Measurements from ENCODE around the gene CC2D1B. TPM values are rescaled to one million over a fixed set of nuclear protein-coding genes. Genes with fewer than 3 reads are reported as not detected.
A peak's percentile ranks its signal among the peaks of the same experiment; 100 is the strongest.
"Not testable (repeated sequence)": the region's sequence is repeated elsewhere in the genome, so short reads cannot be mapped to it uniquely, and the experiment has no call there.

Gene CC2D1B
- total RNA-seq, 1 experiment from 2014 or later = 34.7 TPM

DNA sequence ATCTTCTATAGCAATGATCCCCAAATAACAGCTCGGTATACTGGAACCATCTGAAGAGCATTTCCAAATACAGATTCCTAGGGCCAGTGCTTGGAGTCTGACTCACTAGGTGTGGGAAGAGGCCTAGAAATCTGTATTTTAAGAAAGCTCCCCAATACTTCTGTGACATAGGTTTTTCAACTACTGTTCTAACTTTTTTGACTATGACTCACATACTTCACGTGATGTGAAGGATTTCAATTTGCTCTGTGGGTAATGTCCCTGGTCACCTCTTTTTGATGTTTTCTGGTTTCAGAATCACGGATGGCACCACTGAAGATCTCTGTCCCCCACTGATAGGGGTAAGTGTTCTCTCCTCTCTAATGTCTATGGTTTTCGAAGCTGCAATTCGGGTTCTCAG, 27.2 kb upstream of the CC2D1B start:
- TF ChIP-seq, protein P1, sequence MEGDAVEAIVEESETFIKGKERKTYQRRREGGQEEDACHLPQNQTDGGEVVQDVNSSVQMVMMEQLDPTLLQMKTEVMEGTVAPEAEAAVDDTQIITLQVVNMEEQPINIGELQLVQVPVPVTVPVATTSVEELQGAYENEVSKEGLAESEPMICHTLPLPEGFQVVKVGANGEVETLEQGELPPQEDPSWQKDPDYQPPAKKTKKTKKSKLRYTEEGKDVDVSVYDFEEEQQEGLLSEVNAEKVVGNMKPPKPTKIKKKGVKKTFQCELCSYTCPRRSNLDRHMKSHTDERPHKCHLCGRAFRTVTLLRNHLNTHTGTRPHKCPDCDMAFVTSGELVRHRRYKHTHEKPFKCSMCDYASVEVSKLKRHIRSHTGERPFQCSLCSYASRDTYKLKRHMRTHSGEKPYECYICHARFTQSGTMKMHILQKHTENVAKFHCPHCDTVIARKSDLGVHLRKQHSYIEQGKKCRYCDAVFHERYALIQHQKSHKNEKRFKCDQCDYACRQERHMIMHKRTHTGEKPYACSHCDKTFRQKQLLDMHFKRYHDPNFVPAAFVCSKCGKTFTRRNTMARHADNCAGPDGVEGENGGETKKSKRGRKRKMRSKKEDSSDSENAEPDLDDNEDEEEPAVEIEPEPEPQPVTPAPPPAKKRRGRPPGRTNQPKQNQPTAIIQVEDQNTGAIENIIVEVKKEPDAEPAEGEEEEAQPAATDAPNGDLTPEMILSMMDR (conservative IDR thresholded peaks at IDR 0.05; ENCODE audit: low read depth, low read length) = no peak
- TF ChIP-seq EZH2 (IDR thresholded peaks at IDR 0.05; ENCODE audit: borderline replicate concordance, low read depth, low read length, poor library complexity, severe bottlenecking) = no peak
- ChIA-PET CTCF (no interaction called here), POLR2A (ENCODE audit: low non-redundant PET) (no interaction called here)
- DNase-seq (ENCODE audit: low spot score) = no peak
- intact Hi-C loops (cut with micrococcal nuclease; ENCODE audit: unreplicated experiment) = no loop called here
- no TSS peak for BruUV-seq (replicated peaks)
- Histone ChIP-seq H3K9me3 (ENCODE audit: low read depth, low read length, poor library complexity, severe bottlenecking) (no peaks in the 10 kb centered on the region), H3K27ac (ENCODE audit: low read depth, low read length, poor library complexity, severe bottlenecking) (no peak overlapping the region), H3K36me3 (ENCODE audit: insufficient read depth, low read length, poor library complexity, severe bottlenecking) (peaks cover 78% of the 10 kb centered on the region), H3K4me1 (ENCODE audit: insufficient read depth, low read length, poor library complexity, severe bottlenecking) (no peaks in the 10 kb centered on the region), H3K27me3 (replicated peaks; ENCODE audit: insufficient read depth, low read depth, low read length, poor library complexity) (no peaks in the 10 kb centered on the region), H3K4me3 (ENCODE audit: low read depth, low read length, poor library complexity, severe bottlenecking) (no peak overlapping the region)

DNA sequence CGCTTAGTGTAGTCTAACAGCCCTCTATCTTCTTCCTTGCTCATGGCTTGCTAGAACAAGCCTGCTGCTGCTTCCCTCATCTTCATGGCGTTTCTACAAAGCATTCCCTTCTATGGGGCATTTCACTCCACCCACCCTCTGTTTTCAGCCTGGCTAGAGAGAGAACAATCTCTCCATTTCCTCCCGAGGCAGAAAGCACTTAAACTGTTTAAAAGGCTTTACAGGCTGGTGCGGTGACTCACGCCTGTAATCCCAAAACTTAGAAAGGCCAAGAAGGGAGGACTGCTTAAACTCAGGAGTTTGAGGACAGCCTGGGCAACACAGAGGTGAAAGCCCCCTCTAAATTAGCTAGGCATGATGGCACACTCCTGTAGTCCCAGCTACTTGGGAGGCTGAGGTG, 20.5 kb upstream of the CC2D1B start:
- DNase-seq (ENCODE audit: low spot score) = peak; percentile 28
- no peak overlapping the region for H3K4me3 ChIP-seq (ENCODE audit: low read depth, low read length, poor library complexity, severe bottlenecking)
- TF ChIP-seq, protein P1 (conservative IDR thresholded peaks at IDR 0.05; ENCODE audit: low read depth, low read length) = no peak
- no peak for TF ChIP-seq EZH2 (IDR thresholded peaks at IDR 0.05; ENCODE audit: borderline replicate concordance, low read depth, low read length, poor library complexity, severe bottlenecking)
- intact Hi-C loops (cut with micrococcal nuclease; ENCODE audit: unreplicated experiment) = no loop called here
- H3K27ac ChIP-seq (ENCODE audit: low read depth, low read length, poor library complexity, severe bottlenecking) = no peak overlapping the region
- no peaks in the 10 kb centered on the region for H3K27me3 ChIP-seq (replicated peaks; ENCODE audit: insufficient read depth, low read depth, low read length, poor library complexity)
- CTCF ChIA-PET = no interaction called here
- no peaks in the 10 kb centered on the region for H3K4me1 ChIP-seq (ENCODE audit: insufficient read depth, low read length, poor library complexity, severe bottlenecking)
- H3K9me3 ChIP-seq (ENCODE audit: low read depth, low read length, poor library complexity, severe bottlenecking) = no peaks in the 10 kb centered on the region
- H3K36me3 ChIP-seq (ENCODE audit: insufficient read depth, low read length, poor library complexity, severe bottlenecking) = peaks cover 79% of the 10 kb centered on the region
- POLR2A ChIA-PET (ENCODE audit: low non-redundant PET) = no interaction called here
- no TSS peak for BruUV-seq (replicated peaks)

DNA sequence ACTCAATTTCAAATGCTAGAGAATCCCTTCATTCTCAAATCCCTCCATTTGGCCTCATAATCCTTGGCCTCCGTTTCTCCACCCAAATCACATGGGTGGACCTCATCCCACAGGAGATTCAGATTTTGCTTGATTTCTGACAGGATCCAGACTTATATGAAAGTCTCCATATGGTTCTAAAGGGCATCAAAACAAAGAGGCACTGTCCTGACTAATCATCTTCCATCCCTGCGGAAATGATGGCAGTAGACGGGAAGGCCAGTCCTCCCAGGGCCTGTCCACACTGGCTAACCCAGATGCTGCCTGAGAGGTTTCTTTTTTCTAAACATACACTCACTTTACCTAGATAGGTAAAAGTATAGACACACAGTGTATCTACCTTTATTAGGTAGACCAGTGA, 19.4 kb upstream of the CC2D1B start:
- ChIA-PET CTCF (no interaction called here), POLR2A (ENCODE audit: low non-redundant PET) (no interaction called here)
- Histone ChIP-seq H3K27ac (ENCODE audit: low read depth, low read length, poor library complexity, severe bottlenecking) (no peak overlapping the region), H3K36me3 (ENCODE audit: insufficient read depth, low read length, poor library complexity, severe bottlenecking) (peaks cover 87% of the 10 kb centered on the region), H3K27me3 (replicated peaks; ENCODE audit: insufficient read depth, low read depth, low read length, poor library complexity) (no peaks in the 10 kb centered on the region), H3K4me1 (ENCODE audit: insufficient read depth, low read length, poor library complexity, severe bottlenecking) (no peaks in the 10 kb centered on the region), H3K4me3 (ENCODE audit: low read depth, low read length, poor library complexity, severe bottlenecking) (no peak overlapping the region), H3K9me3 (ENCODE audit: low read depth, low read length, poor library complexity, severe bottlenecking) (no peaks in the 10 kb centered on the region)
- intact Hi-C loops (cut with micrococcal nuclease; ENCODE audit: unreplicated experiment) = no loop called here
- DNase-seq (ENCODE audit: low spot score) = no peak
- no peak for TF ChIP-seq EZH2 (IDR thresholded peaks at IDR 0.05; ENCODE audit: borderline replicate concordance, low read depth, low read length, poor library complexity, severe bottlenecking)
- TF ChIP-seq, protein P1 (conservative IDR thresholded peaks at IDR 0.05; ENCODE audit: low read depth, low read length) = no peak
- BruUV-seq (replicated peaks) = no TSS peak

DNA sequence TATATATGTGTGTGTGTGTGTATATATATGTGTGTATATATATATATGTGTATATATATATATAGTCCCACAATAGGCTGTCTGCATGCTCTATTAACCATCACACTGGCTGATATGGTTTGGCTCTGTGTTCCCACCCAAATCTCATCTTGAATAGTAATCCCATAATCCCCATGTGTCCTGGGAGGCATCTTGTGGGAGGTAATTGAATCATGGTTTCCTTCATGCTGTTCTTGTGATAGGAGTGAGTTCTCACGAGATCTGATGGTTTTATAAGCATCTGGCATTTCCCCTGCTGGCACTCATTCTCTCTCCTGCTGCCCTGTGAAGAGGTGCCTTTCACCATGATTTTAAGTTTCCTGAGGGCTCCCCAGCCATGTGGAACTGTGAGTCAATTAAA, 3.8 kb upstream of the CC2D1B start:
- BruUV-seq (replicated peaks); H3K27me3 ChIP-seq (replicated peaks; ENCODE audit: insufficient read depth, low read depth, low read length, poor library complexity); H3K27ac ChIP-seq (ENCODE audit: low read depth, low read length, poor library complexity, severe bottlenecking); CTCF ChIA-PET; H3K4me1 ChIP-seq (ENCODE audit: insufficient read depth, low read length, poor library complexity, severe bottlenecking); POLR2A ChIA-PET (ENCODE audit: low non-redundant PET); H3K9me3 ChIP-seq (ENCODE audit: low read depth, low read length, poor library complexity, severe bottlenecking); H3K4me3 ChIP-seq (ENCODE audit: low read depth, low read length, poor library complexity, severe bottlenecking): not testable (repeated sequence)
- peaks cover 32% of the 10 kb centered on the region for H3K36me3 ChIP-seq (ENCODE audit: insufficient read depth, low read length, poor library complexity, severe bottlenecking)
- peak; percentile 58 for DNase-seq (ENCODE audit: low spot score)
- intact Hi-C loops (cut with micrococcal nuclease; ENCODE audit: unreplicated experiment) = loop anchor here (5.0 to 10.0 kb wide), 2 partner anchors 228 to 315 kb away; partner anchors contain the start of gene ZFYVE9

Measured in A673 (cell line).